Large intestine (tissue), 3 donors: ENCODE measurements around the gene FAM171A1. TPM values are rescaled to one million over a fixed set of nuclear protein-coding genes. Genes with fewer than 3 reads are reported as not detected.

ENCODE experiments used
- DNase-seq, 2 donors: peaks; one replicate each; pipeline versions ENCODE4 v3.0.0 to v3.0.0-alpha.2; 2013
- H3K27ac ChIP-seq: one replicate; pipeline ENCODE4 v1.5.1; 2013; ENCODE audit warnings: low read length
- H3K27me3 ChIP-seq: 2 replicates; pipeline ENCODE4 v1.6.1; 2013; ENCODE audit warnings: low read length; ENCODE audit not compliant: control insufficient read depth, insufficient read depth
- H3K36me3 ChIP-seq: 2 replicates; pipeline ENCODE4 v1.6.1; 2013; ENCODE audit warnings: low read length; ENCODE audit not compliant: control insufficient read depth, insufficient read depth
- H3K4me1 ChIP-seq: one replicate; pipeline ENCODE4 v1.6.1; 2013; ENCODE audit warnings: low read length; ENCODE audit not compliant: control insufficient read depth, insufficient read depth
- H3K4me3 ChIP-seq: one replicate; pipeline ENCODE4 v1.5.1; 2013; ENCODE audit warnings: low read length
- H3K9me3 ChIP-seq: one replicate; pipeline ENCODE4 v1.6.1; 2013; ENCODE audit warnings: mild to moderate bottlenecking, low read depth, low read length, moderate library complexity; ENCODE audit not compliant: control insufficient read depth
- WGBS: methylation state at CpG from one replicate; pipeline ENCODE4 v1.1.5; 2013; ENCODE audit warnings: low lambda C conversion rate; ENCODE audit not compliant: insufficient coverage; 5-methylcytosine and 5-hydroxymethylcytosine counted together
- polyA plus RNA-seq: library from polyadenylated mRNA; unstranded; fragments of 120-200 nt; gene quantifications from one replicate; pipeline ENCODE4 v1.2.1, GENCODE V29; 2013

The FAM171A1 gene
- polyA plus RNA-seq, 1 donor: 25.4 TPM

- Histone ChIP-seq H3K4me3 (no peak overlapping the region), H3K9me3 (no peaks in the 10 kb centered on the region), H3K27me3 (no peaks in the 10 kb centered on the region), H3K4me1 (peaks cover 3% of the 10 kb centered on the region), H3K36me3 (no peaks in the 10 kb centered on the region), H3K27ac (no peak overlapping the region)
- WGBS: 100% methylated on average over 2 of the region's 2 CpGs
- no peak for DNase-seq
Measured at GRCh38 chr10:15166325-15166724, 204.8 kb downstream of the FAM171A1 start.

GRCh38 chr10:15163253-15163828, 207.7 kb downstream of the FAM171A1 start:
- DNase-seq: no peak
- 70% methylated on average over 2 of the region's 2 CpGs for WGBS
- Histone ChIP-seq H3K4me3 (no peak overlapping the region), H3K4me1 (no peaks in the 10 kb centered on the region), H3K27me3 (no peaks in the 10 kb centered on the region), H3K9me3 (no peaks in the 10 kb centered on the region), H3K36me3 (no peaks in the 10 kb centered on the region), H3K27ac (no peak overlapping the region)

Other genes with a start within 250 kb of the FAM171A1 start
- gene NMT2, start 202.6 kb downstream of the FAM171A1 start, polyA plus RNA-seq: 15.5 TPM